Ishikawa (cell line): Measurements from ENCODE around the gene CCR8.

Source experiments
- CEBPB ChIP-seq: IDR thresholded peaks from 2 replicates; pipeline ENCODE4 v1.6.1; 2012
- CREB1 ChIP-seq: IDR thresholded peaks from 2 replicates; pipeline ENCODE4 v1.6.1; 2012; ENCODE audit warnings: low read depth
- EGR1 ChIP-seq: IDR thresholded peaks from 2 replicates; pipeline ENCODE4 v1.6.1; 2012
- EP300 ChIP-seq: IDR thresholded peaks from 2 replicates; pipeline ENCODE4 v1.6.1; 2012; ENCODE audit warnings: borderline replicate concordance
- FOXM1 ChIP-seq: IDR thresholded peaks from 2 replicates; pipeline ENCODE4 v1.6.1; 2012; ENCODE audit warnings: low read depth, borderline replicate concordance
- NFIC ChIP-seq: IDR thresholded peaks from 2 replicates; pipeline ENCODE4 v1.6.1; 2012
- RAD21 ChIP-seq: IDR thresholded peaks from 2 replicates; pipeline ENCODE4 v1.6.1; 2012; ENCODE audit warnings: low read depth
- TAF1 ChIP-seq: IDR thresholded peaks from 2 replicates; pipeline ENCODE4 v1.6.1; 2012; ENCODE audit warnings: low read depth, mild to moderate bottlenecking
- TCF12 ChIP-seq: IDR thresholded peaks from 2 replicates; pipeline ENCODE4 v1.6.1; 2012; ENCODE audit warnings: low read depth
- TEAD4 ChIP-seq: IDR thresholded peaks from 2 replicates; pipeline ENCODE4 v1.6.1; 2012
- USF1 ChIP-seq: IDR thresholded peaks from 2 replicates; pipeline ENCODE4 v1.6.1; 2012
- YY1 ChIP-seq: IDR thresholded peaks from 2 replicates; pipeline ENCODE4 v1.6.1; 2012; ENCODE audit warnings: low read depth
- ZBTB7A ChIP-seq: IDR thresholded peaks from 2 replicates; pipeline ENCODE4 v1.6.1; 2012; ENCODE audit warnings: low read depth
- TF ChIP-seq, protein P1 (sequence below): IDR thresholded peaks from 2 replicates; pipeline ENCODE4 v1.6.1; 2012; ENCODE audit warnings: low read depth, mild to moderate bottlenecking
- TF ChIP-seq, protein P2 (sequence below): IDR thresholded peaks from 2 replicates; pipeline ENCODE4 v1.6.1; 2012

Gene CCR8

GRCh38 chr3:39329493-39329892 is at the start of gene CCR8:
TSS of gene CCR8 (plus strand) at chr3:39329709. CDS start at chr3:39332332, 2,623 bp downstream.
- TF ChIP-seq NFIC (no peak), EGR1 (no peak), RAD21 (no peak), ZBTB7A (no peak), CREB1 (no peak), CEBPB (no peak), TCF12 (no peak), USF1 (no peak), YY1 (no peak), TAF1 (no peak), FOXM1 (no peak)
- TF ChIP-seq, protein P1, sequence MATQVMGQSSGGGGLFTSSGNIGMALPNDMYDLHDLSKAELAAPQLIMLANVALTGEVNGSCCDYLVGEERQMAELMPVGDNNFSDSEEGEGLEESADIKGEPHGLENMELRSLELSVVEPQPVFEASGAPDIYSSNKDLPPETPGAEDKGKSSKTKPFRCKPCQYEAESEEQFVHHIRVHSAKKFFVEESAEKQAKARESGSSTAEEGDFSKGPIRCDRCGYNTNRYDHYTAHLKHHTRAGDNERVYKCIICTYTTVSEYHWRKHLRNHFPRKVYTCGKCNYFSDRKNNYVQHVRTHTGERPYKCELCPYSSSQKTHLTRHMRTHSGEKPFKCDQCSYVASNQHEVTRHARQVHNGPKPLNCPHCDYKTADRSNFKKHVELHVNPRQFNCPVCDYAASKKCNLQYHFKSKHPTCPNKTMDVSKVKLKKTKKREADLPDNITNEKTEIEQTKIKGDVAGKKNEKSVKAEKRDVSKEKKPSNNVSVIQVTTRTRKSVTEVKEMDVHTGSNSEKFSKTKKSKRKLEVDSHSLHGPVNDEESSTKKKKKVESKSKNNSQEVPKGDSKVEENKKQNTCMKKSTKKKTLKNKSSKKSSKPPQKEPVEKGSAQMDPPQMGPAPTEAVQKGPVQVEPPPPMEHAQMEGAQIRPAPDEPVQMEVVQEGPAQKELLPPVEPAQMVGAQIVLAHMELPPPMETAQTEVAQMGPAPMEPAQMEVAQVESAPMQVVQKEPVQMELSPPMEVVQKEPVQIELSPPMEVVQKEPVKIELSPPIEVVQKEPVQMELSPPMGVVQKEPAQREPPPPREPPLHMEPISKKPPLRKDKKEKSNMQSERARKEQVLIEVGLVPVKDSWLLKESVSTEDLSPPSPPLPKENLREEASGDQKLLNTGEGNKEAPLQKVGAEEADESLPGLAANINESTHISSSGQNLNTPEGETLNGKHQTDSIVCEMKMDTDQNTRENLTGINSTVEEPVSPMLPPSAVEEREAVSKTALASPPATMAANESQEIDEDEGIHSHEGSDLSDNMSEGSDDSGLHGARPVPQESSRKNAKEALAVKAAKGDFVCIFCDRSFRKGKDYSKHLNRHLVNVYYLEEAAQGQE: no peak
- TF ChIP-seq, protein P2, sequence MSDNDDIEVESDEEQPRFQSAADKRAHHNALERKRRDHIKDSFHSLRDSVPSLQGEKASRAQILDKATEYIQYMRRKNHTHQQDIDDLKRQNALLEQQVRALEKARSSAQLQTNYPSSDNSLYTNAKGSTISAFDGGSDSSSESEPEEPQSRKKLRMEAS: no peak

GRCh38 chr3:39279745-39280517 is 49.6 kb upstream of the CCR8 start, which contains the start of gene CX3CR1:
TSS of gene CX3CR1 (minus strand) at chr3:39280036. CDS start at chr3:39266509, 13,527 bp downstream.
- TF ChIP-seq TAF1 (no peak), CREB1 (no peak), FOXM1 (no peak), YY1 (no peak), NFIC (no peak), EP300 (no peak), RAD21 (no peak), USF1 (no peak), TEAD4 (no peak)
- TF ChIP-seq, protein P1: no peak
- TF ChIP-seq, protein P2: no peak

GRCh38 chr3:39280571-39280970 is 48.9 kb upstream of the CCR8 start:
- TF ChIP-seq RAD21 (no peak), NFIC (no peak), EP300 (no peak), TCF12 (no peak), FOXM1 (no peak), TAF1 (no peak), CREB1 (no peak), YY1 (no peak), USF1 (no peak), TEAD4 (no peak)
- TF ChIP-seq, protein P1: no peak

DNA sequence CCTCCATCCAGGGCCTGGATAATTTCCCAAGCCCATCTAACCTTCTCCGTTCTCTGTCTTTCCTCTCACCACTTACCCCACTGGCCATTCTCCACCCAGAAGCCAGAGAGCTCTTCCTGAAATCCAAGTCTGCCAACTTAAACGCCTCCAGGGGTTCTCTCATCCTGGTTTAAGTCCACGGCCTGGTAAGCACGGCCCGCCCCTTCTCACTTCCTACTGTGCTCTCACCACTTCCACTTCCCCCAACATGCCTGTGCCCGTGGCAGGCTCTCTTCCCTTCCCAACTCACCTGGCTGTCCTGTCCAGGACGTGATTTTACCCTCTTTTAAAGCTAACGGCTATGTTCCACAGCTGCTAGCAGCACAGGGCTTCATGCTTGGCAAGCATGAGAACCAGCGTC is 48.0 kb upstream of the CCR8 start:
- TF ChIP-seq, protein P2: no peak
- TF ChIP-seq EGR1 (no peak), TEAD4 (no peak), RAD21 (no peak), CREB1 (no peak), USF1 (no peak), ZBTB7A (no peak), YY1 (no peak), TCF12 (no peak), EP300 (no peak), FOXM1 (no peak), TAF1 (no peak)
- TF ChIP-seq, protein P1: no peak
